SKM-1 (cell line): ENCODE data around the gene SLC39A11.

Experiments
- DNase-seq: peaks from one replicate; lab custom pipeline; 2025; ENCODE audit not compliant: unreplicated experiment; lab: John Stamatoyannopoulos, UW

Gene SLC39A11

GRCh38 chr17:72667096-72668063 lies 425.1 kb downstream of the SLC39A11 start:
- no peak for DNase-seq

- no peak for DNase-seq
Measured at GRCh38 chr17:72665852-72666851, 426.3 kb downstream of the SLC39A11 start.

GRCh38 chr17:72662827-72663190 lies 429.7 kb downstream of the SLC39A11 start:
- DNase-seq, result no peak

- DNase-seq, result no peak
Measured at GRCh38 chr17:72661945-72662826, 430.3 kb downstream of the SLC39A11 start.

GRCh38 chr17:72661116-72661944 lies 431.2 kb downstream of the SLC39A11 start:
- DNase-seq, result no peak

- no peak for DNase-seq
Measured at GRCh38 chr17:72660274-72661115, 432.0 kb downstream of the SLC39A11 start.

GRCh38 chr17:72659811-72660210 lies 432.7 kb downstream of the SLC39A11 start:
- DNase-seq, result no peak

GRCh38 chr17:72658675-72659074 lies 433.8 kb downstream of the SLC39A11 start:
- DNase-seq, result no peak

- no peak for DNase-seq
Measured at GRCh38 chr17:72657467-72658317, 434.8 kb downstream of the SLC39A11 start.

GRCh38 chr17:72656130-72656763 lies 436.2 kb downstream of the SLC39A11 start:
- DNase-seq, result no peak

GRCh38 chr17:72654706-72655105 lies 437.8 kb downstream of the SLC39A11 start:
- no peak for DNase-seq

- DNase-seq, result no peak
Measured at GRCh38 chr17:72651988-72652387, 440.5 kb downstream of the SLC39A11 start.

GRCh38 chr17:72648702-72649101 lies 443.8 kb downstream of the SLC39A11 start:
- DNase-seq, result no peak

GRCh38 chr17:72646176-72646575 lies 446.3 kb downstream of the SLC39A11 start:
- DNase-seq, result no peak

- DNase-seq, result no peak
Measured at GRCh38 chr17:72644492-72644891, 448.0 kb downstream of the SLC39A11 start.

- no peak for DNase-seq
Measured at GRCh38 chr17:72643575-72644216, 448.8 kb downstream of the SLC39A11 start.

GRCh38 chr17:72642720-72643119 lies 449.8 kb downstream of the SLC39A11 start:
- no peak for DNase-seq
